GM12865 (cell line): ENCODE results near the gene CSF3R.

Experiments used
- DNase-seq: peaks from one replicate; pipeline ENCODE4 v3.0.0; 2010; ENCODE audit warnings: low read depth
- H3K4me3 ChIP-seq: 2 replicates; pipeline ENCODE4 v1.5.1; 2011; ENCODE audit warnings: mild to moderate bottlenecking, low read depth, low read length, control low read depth
- CTCF ChIP-seq: IDR thresholded peaks from 2 replicates; pipeline ENCODE4 v1.5.1; 2011; ENCODE audit warnings: low read length, control low read depth, low read depth, inconsistent platforms; ENCODE audit not compliant: insufficient read depth; ENCODE audit errors: missing control alignments

The CSF3R gene

DNA sequence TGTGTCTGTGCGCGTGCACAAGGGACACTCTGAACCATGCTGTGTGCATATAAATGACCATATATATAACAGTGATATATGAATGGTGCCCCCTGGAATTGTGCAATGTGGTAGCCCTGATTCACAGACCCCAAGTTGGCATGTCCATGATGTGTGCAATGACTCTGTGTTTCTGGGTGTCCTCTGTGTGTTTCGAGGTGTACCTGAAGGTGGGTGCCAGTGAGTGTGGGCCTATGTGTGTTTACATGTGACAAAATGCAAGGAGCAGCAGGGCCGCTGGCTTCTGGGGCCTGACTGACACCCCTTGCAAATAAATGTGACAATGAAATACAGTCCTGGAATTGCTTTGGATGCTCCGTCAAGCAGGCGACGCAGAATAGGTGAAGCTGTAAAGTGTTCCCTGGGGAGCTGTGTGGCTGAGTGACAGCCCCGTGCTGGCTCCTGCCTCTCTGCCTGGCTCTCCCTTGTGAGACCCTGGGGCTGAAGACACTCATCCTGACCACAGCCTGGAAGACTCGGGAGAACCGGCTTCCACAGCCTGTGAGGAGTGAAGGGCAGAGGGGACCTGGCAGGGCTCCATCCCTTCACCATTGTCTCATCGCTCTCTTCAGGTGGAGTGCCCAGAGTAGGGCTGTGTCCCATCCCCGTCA, 38.2 kb upstream of the CSF3R start:
- TF ChIP-seq CTCF: no peak
- H3K4me3 ChIP-seq: no peak overlapping the region
- DNase-seq: no peak

DNA sequence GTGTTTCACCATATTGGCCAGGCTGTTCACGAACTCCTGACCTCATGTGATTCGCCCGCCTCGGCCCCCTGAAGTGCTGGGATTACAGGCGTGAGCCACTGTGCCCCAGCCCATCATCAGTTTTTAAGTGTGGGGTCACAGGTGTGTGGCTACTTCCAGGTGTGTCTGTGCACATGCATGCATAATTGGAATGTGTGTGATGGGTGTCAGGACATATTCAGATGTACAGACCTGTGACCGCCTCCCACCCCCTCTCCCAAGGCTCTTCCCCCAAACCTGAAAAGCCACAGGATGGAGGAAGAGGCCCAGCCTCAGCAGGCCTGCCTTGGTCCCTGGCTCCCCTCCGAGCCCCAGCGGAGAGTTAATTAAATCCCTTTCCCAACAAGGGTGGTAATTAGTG, 37.3 kb upstream of the CSF3R start:
- H3K4me3 ChIP-seq: no peak overlapping the region
- TF ChIP-seq CTCF: no peak
- DNase-seq: no peak

- no peak overlapping the region for H3K4me3 ChIP-seq
- no peak for TF ChIP-seq CTCF
- DNase-seq: no peak
These were observed 34.5 kb upstream of the CSF3R start for GRCh38 chr1:36517011-36517771.

- H3K4me3 ChIP-seq: no peak overlapping the region
- peak; percentile 64 for DNase-seq
- peak; percentile 93 for TF ChIP-seq CTCF
These were observed 33.8 kb upstream of the CSF3R start for GRCh38 chr1:36516372-36517010.

DNA sequence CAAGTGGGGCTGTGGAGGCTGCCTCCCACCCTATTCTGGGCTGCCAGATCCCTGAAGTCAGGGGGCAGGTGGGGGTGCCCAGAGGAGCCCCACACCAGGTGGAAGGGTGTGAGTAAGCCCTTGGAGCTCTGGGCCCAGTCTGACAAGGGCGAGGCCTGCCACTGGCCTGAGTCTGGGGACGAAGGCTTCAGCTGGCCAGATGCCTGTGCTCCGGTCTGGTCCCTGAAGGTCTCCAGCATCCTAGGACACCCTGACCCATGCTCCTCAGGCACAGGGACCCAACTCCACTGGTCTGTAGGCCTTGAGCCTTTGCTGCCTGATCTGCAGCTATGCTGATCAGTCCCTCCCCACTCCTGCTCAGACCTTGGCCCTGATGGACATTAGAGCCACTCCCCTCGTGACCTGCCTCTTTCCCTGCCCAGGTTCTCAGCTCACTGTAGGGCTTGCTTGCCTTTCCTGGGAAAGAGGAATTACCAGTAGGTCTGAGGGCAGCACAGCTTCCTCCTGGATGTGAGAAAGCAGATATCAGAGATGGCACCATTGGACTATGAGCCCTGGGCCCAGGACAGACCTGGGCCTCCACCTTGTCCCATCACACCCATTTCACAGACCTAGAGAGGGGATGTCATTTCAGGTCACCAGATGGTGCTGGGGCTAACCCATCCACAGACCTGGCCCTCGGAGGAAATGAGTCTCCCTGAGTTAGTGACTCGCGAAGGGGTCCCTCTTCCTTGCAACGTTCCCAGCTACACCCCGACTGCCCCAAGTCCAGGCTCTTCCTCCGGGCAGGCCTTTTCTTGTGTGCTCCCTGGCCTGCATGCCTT, 32.8 kb upstream of the CSF3R start:
- no peak for DNase-seq

GRCh38 chr1:36514501-36514900, 31.8 kb upstream of the CSF3R start:
- no peak overlapping the region for H3K4me3 ChIP-seq
- DNase-seq: no peak
- TF ChIP-seq CTCF: no peak

More for the DNA sequence above, 32.8 kb upstream of the CSF3R start:
- H3K4me3 ChIP-seq: no peak overlapping the region
- no peak for TF ChIP-seq CTCF
